ENCODE measurements around the gene FGF23. TPM values are rescaled to one million over a fixed set of nuclear protein-coding genes. Genes with fewer than 3 reads are reported as not detected.

FGF23 gene
- total RNA-seq, 1 donor from 2014 or later, result not detected

DNA sequence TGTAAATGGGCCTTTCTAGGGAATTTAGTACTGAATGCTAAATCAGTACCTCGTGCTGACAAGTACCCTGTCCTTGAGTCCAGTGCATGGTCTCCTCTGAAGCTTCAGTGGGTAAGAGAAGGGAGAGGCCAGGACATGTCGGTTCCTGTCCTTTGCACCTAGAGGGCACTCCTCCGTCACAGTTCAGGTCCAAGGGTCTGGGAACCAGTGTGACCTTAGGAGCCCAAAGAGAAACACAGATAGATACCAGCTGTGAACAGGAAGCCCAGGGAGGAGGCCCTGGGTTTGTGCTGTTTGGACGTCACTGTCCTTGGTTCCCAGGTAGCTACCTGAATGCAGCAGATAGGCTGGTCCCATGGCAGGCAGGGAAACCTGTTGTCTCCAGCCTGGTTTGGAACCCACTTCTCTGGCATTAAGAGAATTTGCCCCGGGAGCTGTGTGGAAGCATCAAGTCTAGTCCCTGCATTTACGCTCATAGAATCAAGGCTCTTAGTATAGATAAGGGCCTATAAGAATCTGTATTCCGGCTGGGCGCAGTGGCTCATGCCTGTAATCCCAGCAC lies 3.9 kb upstream of the FGF23 start:
- DNase-seq, result no peak

DNA sequence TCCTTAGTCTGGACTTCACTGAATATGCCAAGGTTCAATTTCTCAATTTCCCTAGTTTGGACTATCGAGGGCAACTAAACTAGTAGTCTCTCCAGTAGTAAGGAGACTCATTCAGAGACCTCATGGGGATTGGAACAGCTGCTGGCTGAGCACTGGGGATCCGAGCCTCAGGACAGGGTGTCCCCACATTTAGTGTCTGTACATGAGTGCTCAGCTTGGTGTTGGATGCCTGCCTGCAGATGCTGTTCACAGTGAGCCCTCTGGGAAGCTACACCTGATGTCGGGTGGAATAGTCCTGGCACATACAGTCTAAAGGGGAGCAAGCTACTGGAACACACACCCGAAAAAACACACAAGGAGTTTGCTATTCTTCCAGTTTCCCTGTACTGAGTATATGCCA lies 820 bp upstream of the FGF23 start:
- DNase-seq, result no peak

DNA sequence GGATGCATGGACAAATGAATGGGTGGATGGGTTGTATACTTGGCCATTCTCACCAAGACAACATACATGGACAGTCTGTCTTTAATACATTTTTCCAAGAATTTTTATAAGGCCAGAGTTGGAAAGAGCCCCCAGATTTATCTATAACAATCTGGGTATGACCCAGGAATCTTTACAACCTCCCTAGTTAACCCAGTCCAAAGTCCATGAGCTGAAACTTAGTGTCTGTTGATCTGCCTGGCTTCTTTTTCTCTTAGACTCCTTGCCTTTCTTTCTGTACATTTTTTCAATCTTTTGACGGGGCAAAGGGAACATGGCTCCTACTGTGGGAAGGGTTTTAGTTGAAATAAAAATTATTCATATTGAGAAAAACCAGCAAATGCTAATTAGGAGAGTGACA lies 740 bp downstream of the FGF23 start:
- DNase-seq, result no peak

DNA sequence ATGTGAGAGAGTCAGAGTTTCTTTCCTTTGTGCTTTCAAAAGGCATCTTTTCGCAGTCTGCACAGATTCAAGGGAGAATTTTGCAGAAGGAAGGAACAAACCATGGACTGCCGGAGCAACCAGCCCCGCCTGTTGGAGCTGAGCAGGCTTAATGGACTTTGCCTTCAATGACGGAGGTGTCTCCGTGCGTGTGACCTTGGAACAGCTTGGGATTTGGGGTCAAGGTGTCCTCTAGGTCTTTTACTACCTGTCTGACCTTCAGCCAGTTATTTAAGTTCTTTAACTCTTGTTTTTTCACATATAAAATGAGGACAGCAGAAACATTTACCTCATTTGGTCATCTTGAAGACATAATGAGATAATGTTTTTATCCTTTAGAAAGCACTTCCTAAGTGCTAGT lies 4.1 kb downstream of the FGF23 start:
- no peak for DNase-seq

DNA sequence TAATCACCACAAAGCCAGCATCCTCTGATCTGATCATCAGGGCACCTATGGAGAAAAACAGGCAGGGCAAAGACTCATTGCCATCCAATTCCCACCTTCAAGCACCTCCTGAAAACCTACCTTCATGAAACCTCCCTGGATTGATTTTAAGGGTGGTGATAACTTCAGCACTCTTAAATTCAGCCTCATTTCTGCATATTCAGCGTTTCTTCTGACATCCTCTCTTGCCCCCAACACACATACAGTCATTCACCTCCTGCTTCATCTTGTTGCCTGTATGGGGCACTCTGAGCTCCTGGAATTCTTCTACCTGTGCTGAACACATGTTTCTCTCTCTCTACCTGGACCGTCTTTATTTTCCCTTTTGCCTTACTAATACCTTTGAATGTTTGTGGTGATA lies 6.9 kb downstream of the FGF23 start:
- no peak for DNase-seq

DNA sequence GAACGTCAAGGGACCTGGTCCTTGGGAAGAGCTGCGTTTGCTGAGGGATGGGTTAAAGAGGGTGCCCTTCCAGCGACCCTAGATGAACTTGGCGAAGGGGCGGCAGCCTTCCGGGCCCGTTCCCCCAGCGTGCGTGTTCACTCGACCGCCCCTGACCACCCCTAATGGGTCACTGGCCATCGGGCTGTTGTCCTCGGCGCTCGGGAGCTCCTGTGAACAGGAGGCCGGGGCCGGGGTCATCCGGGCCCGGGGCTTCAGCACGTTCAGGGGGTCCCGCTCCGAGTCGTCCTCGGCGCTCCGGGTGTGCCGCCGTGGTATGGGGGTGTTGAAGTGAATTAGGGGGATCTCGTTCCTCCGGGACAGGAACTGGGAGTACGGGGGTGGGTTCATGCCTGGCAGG lies 9.2 kb downstream of the FGF23 start:
- DNase-seq, result no peak

DNA sequence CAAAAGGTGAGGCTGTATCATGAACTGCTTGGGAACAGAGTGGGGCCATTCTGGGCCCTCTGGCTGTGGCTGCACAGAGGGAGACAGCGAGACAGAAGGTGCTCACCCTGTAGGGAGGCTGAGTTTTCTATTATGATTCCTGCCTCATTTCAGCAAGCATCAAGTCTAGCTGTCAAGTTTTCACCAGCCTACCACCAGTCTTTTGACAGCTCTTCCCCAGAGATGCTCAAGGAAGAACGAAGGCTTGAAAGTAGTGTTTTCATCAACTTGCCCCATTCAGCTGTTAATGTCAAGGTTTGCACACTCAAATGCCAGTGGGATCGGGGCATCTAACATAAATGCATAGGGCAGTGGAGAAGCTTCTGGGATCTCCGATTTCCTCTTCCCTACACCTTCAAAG lies 10.0 kb downstream of the FGF23 start:
- no peak for DNase-seq

DNA sequence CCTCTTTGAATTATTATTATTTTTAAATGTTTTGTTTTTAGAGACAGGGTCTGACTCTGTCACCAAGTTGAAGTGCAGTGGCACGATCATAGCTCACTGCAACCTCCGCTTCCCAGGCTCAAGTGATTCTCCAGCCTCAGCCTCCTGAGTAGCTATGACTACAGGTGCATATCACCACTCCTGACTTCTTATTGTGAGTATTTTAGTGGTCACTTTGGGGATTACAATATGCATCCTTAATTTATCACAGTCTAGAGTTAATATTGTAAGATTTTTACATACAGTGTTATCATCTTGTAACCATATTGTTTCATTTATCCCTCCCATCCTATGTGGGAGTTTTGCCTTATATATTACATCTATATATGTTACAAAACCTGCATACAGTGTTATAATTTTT lies 13.4 kb downstream of the FGF23 start:
- no peak for DNase-seq

DNA sequence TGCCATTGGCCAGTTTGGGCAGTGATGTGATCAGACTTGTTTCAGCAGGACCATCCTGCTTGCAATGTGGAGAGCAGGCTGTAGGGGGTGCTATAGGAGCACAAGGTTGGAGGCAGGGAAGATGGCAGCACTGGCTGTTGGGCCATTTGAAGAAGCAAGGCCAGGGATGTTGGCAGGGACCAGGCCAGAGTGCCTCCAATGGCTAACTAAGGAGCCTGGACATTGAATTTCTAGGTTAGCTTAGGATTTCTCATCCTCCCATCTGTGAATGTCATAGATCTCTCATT lies 23.5 kb downstream of the FGF23 start:
- peak; percentile 50 for DNase-seq

DNA sequence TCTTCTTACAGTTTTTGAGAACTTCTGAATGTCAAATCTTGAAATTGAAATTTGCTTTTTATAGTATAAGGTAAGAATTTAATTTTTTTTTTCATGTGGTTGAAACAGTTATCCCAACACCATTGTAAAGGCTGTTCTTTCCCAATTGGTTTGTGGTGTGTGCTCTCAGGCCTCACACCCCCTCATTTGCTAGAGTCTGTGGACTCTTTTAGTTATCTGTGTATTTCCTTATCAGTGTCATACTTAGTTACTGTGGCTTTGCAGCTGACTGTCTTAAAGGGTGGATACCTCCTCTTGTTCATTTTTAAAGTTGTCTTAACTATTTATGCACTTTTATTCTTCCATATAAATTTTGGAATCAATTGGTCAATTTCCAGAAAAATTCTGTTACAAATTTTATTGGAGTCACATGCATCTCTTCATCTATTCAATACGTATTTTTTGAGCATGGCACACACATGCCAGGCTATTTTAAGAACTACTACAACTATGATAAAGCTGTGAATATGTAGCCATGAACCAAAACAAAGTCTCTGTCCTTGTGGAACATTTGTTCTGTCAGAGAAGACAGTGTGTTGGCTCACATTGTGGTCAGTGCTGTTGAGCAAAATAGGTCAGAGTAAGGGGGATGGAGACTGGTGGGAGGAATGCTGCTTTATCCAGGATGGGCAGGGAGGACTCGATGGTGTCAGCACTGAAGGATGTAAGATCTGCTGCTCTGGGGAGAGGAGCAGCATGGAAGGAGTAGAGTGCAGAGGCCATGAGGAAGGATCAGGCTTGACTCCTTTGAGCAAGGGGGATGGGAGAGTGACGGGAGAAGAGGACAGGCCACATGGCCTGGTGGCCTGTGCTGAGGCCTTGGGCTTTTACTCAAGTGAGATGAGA lies 24.1 kb downstream of the FGF23 start:
- DNase-seq, result no peak

DNA sequence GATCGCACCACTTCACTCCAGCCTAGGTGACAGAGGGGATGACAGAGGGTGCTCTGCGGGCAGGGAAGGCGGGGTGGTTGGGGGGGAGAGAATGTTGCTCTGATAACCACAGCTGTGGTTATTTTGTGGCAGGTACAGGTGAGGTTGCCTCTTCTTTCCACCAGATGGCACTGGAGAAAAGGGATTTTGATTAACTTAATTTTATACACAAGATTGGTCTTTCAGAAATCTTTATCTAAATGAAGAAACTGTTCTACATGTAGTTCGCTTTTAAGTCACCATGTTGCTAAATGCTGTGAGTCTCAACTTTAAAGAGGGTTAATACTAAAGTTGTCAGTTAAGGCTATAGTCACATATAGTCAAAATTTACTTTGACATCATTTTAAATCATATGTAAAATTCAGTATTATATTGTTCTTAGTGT lies 25.7 kb downstream of the FGF23 start:
- DNase-seq, result peak; percentile 25

DNA sequence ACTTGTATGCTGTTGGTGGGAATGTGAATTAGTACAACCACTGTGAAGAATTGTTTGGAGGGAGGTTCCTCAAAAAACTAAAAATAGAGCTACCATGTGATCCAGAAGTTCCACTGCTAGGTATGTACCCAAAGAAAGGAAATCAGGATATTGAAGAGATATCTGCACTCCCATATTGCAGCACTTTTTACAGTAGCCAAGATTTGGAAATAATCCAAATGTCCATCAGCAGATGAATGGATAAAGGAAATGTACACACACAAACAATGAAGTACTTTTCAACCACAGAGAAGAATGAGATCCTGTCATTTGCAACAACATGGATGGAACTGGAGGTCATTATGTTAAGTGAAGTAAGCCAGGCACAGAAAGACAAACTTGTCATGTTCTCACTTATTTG lies 32.6 kb downstream of the FGF23 start:
- DNase-seq, result peak; percentile 55

DNA sequence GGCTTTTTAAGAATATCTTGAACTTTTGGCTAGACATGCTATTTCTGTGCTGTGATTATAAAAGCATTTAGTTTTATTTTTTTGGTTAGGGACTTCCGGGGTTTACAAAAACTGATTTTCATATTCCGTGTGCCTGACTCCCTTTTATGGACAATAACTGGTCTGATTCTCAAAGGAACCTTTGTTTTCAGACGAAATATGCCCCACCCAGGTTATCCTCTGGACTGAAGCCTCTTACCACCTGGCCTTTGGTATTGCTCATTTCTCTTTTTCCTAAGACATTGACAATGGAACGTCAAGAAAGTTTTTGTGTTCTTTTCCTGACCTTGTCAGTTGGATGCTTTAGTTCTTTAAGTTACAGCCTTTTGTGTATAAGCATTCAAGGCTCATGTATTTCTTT lies 47.7 kb downstream of the FGF23 start:
- DNase-seq, result no peak

DNA sequence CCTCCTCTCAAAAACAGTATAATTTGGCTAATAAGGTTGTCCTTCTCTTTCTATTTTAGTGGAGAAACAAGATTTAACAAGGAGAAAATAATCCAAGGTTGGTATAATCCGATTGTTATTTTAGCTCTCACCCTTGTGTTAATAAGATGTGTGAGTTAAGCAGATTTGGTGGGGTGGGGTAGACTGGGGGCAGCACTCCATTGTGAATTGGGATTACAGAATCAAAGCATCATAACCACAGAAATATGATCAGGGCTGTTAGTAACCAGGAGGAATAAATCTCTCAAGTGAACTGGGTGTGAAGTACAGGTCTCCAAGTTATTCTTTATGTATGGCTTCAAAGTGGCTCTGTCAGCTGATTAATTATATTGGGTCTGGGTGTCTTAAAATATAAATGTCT lies 48.3 kb downstream of the FGF23 start:
- no peak for DNase-seq

DNA sequence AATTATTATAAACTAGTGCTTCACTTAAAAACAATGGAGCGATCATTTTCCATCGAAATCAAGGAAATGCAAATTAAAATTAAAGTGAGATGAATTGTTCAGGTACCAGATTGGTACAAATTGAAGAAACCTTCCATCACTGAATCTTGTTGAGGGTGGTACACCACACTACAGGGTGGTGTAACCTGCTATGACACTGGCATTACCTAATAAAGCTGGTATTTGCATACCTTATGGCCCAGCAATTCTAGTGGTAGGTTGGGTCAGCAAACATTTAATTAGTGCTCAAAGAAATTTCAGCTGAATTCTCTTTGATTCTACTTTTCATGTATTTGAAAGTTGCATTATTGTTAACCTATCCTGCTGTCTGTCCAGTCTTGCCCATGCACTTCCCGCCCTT lies 49.3 kb downstream of the FGF23 start:
- no peak for DNase-seq

DNA sequence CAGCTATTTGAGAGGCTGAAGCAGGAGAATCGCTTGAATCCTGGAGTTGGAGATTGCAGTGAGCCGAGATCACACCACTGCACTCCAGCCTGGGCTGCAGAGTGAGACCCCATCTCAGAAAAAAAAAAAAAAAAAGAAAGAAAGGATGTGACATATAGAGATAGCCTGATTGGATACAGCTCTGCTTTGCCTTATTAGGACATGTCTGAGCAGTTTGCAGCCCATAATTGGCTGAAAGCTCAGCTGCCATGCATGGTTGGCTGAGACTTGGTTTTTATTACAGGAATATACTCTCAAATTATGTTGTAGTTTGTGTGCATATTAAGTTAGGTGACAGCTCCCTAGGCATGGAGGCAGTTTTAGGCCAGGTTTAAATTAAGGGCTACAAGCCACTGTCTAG lies 52.2 kb downstream of the FGF23 start:
- DNase-seq, result no peak

DNA sequence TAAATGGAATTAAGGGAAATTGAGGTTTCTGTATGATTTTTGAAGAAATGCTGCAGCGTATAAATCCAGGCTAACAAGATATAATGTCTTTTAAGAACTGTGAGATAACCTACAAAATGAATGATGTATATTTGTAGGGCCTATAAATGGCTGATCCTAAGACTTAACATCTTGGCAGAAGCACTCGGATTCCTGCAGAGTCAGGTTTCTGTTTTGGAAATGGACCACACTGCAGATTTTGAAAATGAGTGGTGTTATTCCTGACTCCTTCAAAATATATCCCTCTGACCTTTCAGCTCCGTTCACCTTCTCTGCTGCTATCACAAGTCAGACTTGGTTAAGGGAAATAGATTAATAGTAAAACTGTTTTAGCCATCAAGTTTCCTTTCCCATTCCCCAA lies 53.5 kb downstream of the FGF23 start:
- no peak for DNase-seq

DNA sequence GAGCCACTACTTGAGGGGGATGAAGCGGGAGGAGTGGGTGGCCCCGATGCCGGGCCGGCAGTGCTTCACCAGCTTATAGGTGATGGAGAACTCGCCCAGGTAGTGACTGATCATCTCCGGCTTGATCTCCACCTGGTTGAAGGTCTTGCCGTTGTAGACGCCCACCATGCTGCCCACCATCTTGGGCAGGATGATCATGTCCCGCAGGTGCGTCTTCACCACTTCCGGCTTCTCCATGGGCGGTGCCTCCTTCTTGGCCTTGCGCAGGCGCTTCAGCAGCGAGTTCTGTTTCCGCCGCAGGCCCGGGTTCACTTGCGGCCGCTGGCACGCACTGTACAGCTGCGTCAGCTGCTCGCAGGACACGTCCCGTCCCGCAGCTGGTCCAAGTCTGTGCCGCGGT lies 55.1 kb downstream of the FGF23 start:
- no peak for DNase-seq

DNA sequence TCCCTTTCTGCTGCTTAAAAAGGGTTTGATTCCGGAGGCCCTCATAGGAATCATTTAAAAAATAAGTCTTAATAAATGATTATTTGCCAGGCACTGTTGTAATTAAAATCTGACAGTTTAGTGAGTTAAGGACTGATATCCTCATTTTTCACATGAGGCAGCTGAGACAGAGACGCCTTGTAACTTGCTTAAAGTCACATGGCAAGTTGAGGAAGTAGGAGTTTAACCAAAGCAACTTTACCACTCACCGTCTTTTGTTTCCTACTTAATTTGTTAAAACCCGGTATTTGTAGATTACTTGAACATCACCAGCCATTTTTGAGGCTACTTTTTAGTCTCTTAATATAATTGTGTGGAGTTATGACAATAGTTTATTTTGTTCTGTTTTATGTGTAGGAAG lies 56.1 kb downstream of the FGF23 start:
- no peak for DNase-seq

DNA sequence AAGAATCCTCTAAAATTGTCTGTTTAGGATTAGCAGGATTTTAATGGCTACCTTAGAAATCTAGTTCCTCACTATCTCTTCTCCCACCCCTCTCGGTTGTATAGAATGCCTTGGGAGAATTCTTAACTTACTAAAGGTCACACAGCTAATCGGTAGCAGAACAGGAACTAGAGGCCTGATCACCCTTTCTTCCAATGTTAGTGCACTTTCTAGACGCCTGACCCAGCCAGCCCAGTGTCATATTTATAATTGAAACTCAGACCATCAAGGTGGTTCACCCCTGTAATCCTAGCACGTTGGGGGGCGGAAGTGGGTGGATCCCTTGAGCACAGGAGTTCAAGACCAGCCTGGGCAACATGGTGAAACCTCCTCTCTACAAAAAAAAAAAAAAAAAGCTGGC lies 56.8 kb downstream of the FGF23 start:
- DNase-seq, result no peak

DNA sequence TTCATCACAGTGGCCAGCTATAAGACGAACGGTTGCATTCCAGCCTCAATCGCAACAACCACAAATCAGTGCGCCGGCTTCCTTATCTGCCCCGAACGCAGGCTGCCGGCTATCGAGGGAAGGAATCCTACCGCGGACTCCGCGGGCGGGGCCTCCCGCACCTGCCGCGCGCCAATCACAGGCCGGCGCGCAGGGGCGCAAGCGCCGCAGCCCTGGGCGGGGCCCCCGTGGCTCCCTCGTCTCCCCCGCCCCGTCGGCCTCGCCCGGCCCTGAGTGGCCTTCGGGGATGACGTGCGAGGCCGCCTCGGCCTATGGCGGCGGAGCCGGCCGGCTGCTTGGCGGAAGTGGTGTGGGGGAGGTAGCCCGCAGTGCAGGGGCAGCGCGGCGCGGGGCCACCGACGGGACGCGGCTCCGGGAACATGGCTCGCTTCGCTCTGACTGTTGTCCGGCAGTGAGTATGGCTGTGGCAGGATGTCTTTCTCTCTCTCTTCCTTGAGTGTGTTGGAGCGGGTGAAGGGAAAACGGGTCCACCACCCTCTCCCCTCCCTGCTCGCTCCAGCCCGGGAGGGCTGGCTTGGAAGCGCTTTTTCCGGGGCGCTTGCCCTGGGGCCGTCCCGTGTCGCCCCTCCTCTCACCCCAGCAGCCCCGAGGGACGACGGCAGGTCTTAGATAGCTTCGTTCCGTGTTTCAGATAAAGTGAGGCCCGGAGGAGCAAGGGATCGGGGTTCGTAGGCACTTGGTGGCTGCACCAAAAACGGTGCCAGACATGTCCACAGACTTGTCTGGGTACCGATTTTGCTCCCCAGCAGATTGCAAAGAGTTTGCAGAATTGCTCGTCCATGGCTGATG lies 58.4 kb downstream of the FGF23 start, which contains the start of gene TIGAR:
Gene TIGAR, plus strand, starts transcription at position 361 of the 849 bp plus-strand sequence. Its CDS starts 59 bp downstream, at position 420.
- DNase-seq, result peak; percentile 96

DNA sequence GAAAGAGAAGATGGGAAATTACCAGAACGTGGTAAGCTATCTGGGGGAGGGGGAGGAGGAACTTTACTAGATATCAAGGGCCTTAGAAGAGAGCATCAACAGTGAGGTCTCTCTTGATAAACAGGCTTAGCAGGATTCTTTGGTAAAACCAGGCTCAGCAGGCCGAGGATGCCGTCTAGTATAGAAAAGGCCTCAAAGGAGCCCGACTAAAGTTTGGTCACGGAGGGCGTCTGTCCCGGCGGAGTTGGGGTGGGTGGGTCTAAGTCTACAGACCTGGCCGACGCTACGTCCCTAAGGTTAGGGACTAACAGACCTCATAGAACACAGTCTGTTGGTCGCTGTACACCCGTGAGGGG lies 59.0 kb downstream of the FGF23 start:
- no peak for DNase-seq
